H9 (cell line): ENCODE data around the gene CAVIN3. TPM values are rescaled to one million over a fixed set of nuclear protein-coding genes. Genes with fewer than 3 reads are reported as not detected.

Experiments
- DNase-seq: peaks from one replicate; pipeline ENCODE4 v3.0.0-alpha.2; 2017
- H2AFZ ChIP-seq: one replicate; pipeline ENCODE4 v1.6.1; 2013; ENCODE audit warnings: mild to moderate bottlenecking, low read length, control low read depth, moderate library complexity
- H2AK5ac ChIP-seq: 2 replicates; pipeline ENCODE4 v1.6.1; 2013; ENCODE audit warnings: low read length, control low read depth, mixed read lengths; ENCODE audit not compliant: insufficient read length
- H2BK120ac ChIP-seq: one replicate; pipeline ENCODE4 v1.6.1; 2013; ENCODE audit warnings: low read depth, mild to moderate bottlenecking, low read length, control low read depth, inconsistent platforms; ENCODE audit not compliant: poor library complexity, severe bottlenecking
- H2BK12ac ChIP-seq: 2 replicates; pipeline ENCODE4 v1.6.1; 2013; ENCODE audit warnings: low read length, control low read depth, mixed read lengths, low read depth; ENCODE audit not compliant: insufficient read length
- H2BK15ac ChIP-seq: 2 replicates; pipeline ENCODE4 v1.6.1; 2013; ENCODE audit warnings: low read depth, low read length, control low read depth
- H2BK20ac ChIP-seq: one replicate; pipeline ENCODE4 v1.6.1; 2013; ENCODE audit warnings: low read depth, mild to moderate bottlenecking, low read length, control low read depth, inconsistent platforms; ENCODE audit not compliant: poor library complexity, severe bottlenecking
- H2BK5ac ChIP-seq: 2 replicates; pipeline ENCODE4 v1.6.1; 2013; ENCODE audit warnings: low read length, control low read depth, mixed read lengths; ENCODE audit not compliant: insufficient read length
- H3K14ac ChIP-seq: 2 replicates; pipeline ENCODE4 v1.6.1; 2013; ENCODE audit warnings: low read length, control low read depth; ENCODE audit not compliant: insufficient read depth
- H3K18ac ChIP-seq: 2 replicates; pipeline ENCODE4 v1.6.1; 2013; ENCODE audit warnings: low read depth, mild to moderate bottlenecking, mixed read lengths, low read length, control low read depth; ENCODE audit not compliant: insufficient read length
- H3K23ac ChIP-seq: 2 replicates; pipeline ENCODE4 v1.6.1; 2013; ENCODE audit warnings: low read length, control low read depth, mixed read lengths, low read depth; ENCODE audit not compliant: insufficient read length
- H3K23me2 ChIP-seq: 2 replicates; pipeline ENCODE4 v1.6.1; 2013; ENCODE audit warnings: low read depth, mild to moderate bottlenecking, mixed read lengths, low read length, control low read depth; ENCODE audit not compliant: insufficient read length, poor library complexity, severe bottlenecking
- H3K27ac ChIP-seq: 2 replicates; pipeline ENCODE4 v1.5.1; 2013; ENCODE audit warnings: low read length, control low read depth, mixed read lengths, low read depth; ENCODE audit not compliant: insufficient read length
- H3K27me3 ChIP-seq: 2 replicates; pipeline ENCODE4 v1.6.1; 2013; ENCODE audit warnings: low read length, control low read depth, inconsistent platforms; ENCODE audit not compliant: insufficient read depth
- H3K4ac ChIP-seq: 2 replicates; pipeline ENCODE4 v1.6.1; 2013; ENCODE audit warnings: low read depth, mild to moderate bottlenecking, control low read depth, inconsistent platforms, low read length, moderate library complexity
- H3K4me1 ChIP-seq: 2 replicates; pipeline ENCODE4 v1.6.1; 2013; ENCODE audit warnings: low read length, control low read depth, inconsistent platforms; ENCODE audit not compliant: insufficient read depth
- H3K4me2 ChIP-seq: 2 replicates; pipeline ENCODE4 v1.6.1; 2013; ENCODE audit warnings: low read length, control low read depth, mixed read lengths; ENCODE audit not compliant: insufficient read length, insufficient read depth
- H3K56ac ChIP-seq: 2 replicates; pipeline ENCODE4 v1.6.1; 2013; ENCODE audit warnings: low read depth, mild to moderate bottlenecking, mixed read lengths, low read length, control low read depth; ENCODE audit not compliant: insufficient read length
- H3K79me1 ChIP-seq: 2 replicates; pipeline ENCODE4 v1.6.1; 2013; ENCODE audit warnings: low read depth, mild to moderate bottlenecking, moderate library complexity, low read length, control low read depth, inconsistent platforms; ENCODE audit not compliant: insufficient read depth, poor library complexity, severe bottlenecking
- H3K79me2 ChIP-seq: 2 replicates; pipeline ENCODE4 v1.6.1; 2013; ENCODE audit warnings: low read length, control low read depth, inconsistent platforms; ENCODE audit not compliant: insufficient read depth
- H3K9ac ChIP-seq: 2 replicates; pipeline ENCODE4 v1.6.1; 2013; ENCODE audit warnings: low read length, control low read depth, mixed read lengths; ENCODE audit not compliant: insufficient read length; ENCODE audit errors: extremely low read depth
- H3K9me3 ChIP-seq: one replicate; pipeline ENCODE4 v1.6.1; 2013; ENCODE audit warnings: low read depth, low read length, inconsistent platforms; ENCODE audit not compliant: control insufficient read depth
- H3T11ph ChIP-seq: one replicate; pipeline ENCODE4 v1.6.1; 2013; ENCODE audit warnings: mild to moderate bottlenecking, low read length, control low read depth, inconsistent platforms
- H4K20me1 ChIP-seq: one replicate; pipeline ENCODE4 v1.6.1; 2013; ENCODE audit not compliant: control insufficient read depth, insufficient read length, insufficient read depth
- H4K5ac ChIP-seq: 2 replicates; pipeline ENCODE4 v1.6.1; 2013; ENCODE audit warnings: low read depth, mild to moderate bottlenecking, mixed read lengths, low read length, control low read depth; ENCODE audit not compliant: insufficient read length
- H4K8ac ChIP-seq: replicated peaks from 2 replicates; pipeline ENCODE4 v1.6.1; 2013; ENCODE audit warnings: low read length, control low read depth, mixed read lengths, low read depth; ENCODE audit not compliant: insufficient read length
- H4K91ac ChIP-seq: 2 replicates; pipeline ENCODE4 v1.6.1; 2013; ENCODE audit warnings: low read depth, mild to moderate bottlenecking, moderate library complexity, mixed read lengths, low read length, control low read depth; ENCODE audit not compliant: insufficient read length
- H3K27ac Mint-ChIP-seq, 3 experiments: 2 replicates in 2 of 3; 3 replicates in 1 of 3; pipeline ENCODE4 v1.8.0; 2020 to 2021; ENCODE audit warnings: mixed read lengths in 3 of 3, mild to moderate bottlenecking in 1 of 3, moderate library complexity in 1 of 3
- H3K27me3 Mint-ChIP-seq: 2 replicates; pipeline ENCODE4 v1.8.0; 2021; ENCODE audit warnings: low read depth, mild to moderate bottlenecking, moderate library complexity, mixed read lengths
- H3K36me3 Mint-ChIP-seq, 3 experiments: 2 replicates in 2 of 3; 3 replicates in 1 of 3; pipeline ENCODE4 v1.8.0; 2020 to 2021; ENCODE audit warnings: low read depth in 3 of 3, mixed read lengths in 3 of 3; ENCODE audit not compliant: insufficient read depth in 1 of 3
- H3K4me1 Mint-ChIP-seq, 2 experiments: 2 replicates each; pipeline ENCODE4 v1.8.0; 2020; ENCODE audit warnings: mixed read lengths in 2 of 2
- H3K4me3 Mint-ChIP-seq, 2 experiments: 2 replicates in 1 of 2; 3 replicates in 1 of 2; pipeline ENCODE4 v1.8.0; 2020 to 2021; ENCODE audit warnings: mild to moderate bottlenecking in 2 of 2, mixed read lengths in 2 of 2, moderate library complexity in 1 of 2
- H3K9me3 Mint-ChIP-seq, 2 experiments: 2 replicates in 1 of 2; 3 replicates in 1 of 2; pipeline ENCODE4 v1.8.0; 2020; ENCODE audit warnings: mild to moderate bottlenecking in 2 of 2, mixed read lengths in 2 of 2, moderate library complexity in 1 of 2
- WGBS: extraction: QIAGEN DNeasy Blood & Tissue Kit; methylation state at CpG from one replicate; pipeline ENCODE4 v1.1.7; 2013; ENCODE audit warnings: missing lambda C conversion rate, low lambda C conversion rate, mixed read lengths; ENCODE audit not compliant: insufficient read length; ENCODE audit errors: extremely low coverage; 5-methylcytosine and 5-hydroxymethylcytosine counted together
- total RNA-seq: library from RNA; stranded (reverse); gene quantifications from 2 replicates; pipeline ENCODE4 v1.2.1, GENCODE V29; 2021
- TF ChIP-seq, protein P1 (sequence below): fragments of 200-600 bp; sonication (generic); conservative IDR thresholded peaks from 3 replicates; pipeline ENCODE4 v1.8.0; 2021; ENCODE audit warnings: antibody characterized with exemption, mild to moderate bottlenecking

CAVIN3 gene
- total RNA-seq, 1 experiment from 2014 or later: 60.0 TPM

DNA sequence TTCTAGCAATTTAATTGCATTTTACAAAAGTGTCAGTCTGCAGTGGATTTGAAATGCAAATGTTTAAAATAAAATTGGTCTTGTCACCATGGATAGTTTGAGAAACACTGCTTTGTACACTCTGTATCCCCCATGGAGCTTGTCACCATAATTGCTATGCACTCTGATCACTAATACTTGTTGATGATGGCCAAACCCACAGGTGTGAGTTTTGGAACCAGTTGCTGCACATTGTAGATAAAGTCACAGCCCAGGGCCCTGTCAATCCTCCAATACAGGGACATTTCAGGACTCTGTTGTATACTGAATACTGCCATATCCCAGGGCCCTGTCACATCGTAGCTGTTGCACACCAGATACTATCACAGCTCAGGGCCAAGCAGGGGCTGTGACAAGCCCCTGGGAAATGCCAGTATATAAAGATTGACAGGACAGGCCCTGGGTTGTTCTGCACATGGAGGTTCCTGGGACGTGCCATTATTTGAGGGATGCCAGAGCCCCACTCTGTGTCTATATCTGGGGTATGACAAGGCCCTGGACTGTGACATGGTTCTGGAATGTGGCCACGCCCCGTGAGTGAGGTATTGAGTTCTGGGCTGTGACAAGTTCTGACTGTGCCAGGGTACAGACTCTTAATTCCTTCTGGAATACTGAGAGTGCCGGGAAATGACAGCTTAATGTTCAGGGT, 42.0 kb upstream of the CAVIN3 start:
- H2AFZ ChIP-seq: no peak overlapping the region
- no peaks in the 10 kb centered on the region for H3K79me2 ChIP-seq
- no peaks in the 10 kb centered on the region for H3K79me1 ChIP-seq
- no peak overlapping the region for H3K9ac ChIP-seq
- no peaks in the 10 kb centered on the region for H3K9me3 ChIP-seq
- H4K20me1 ChIP-seq: no peaks in the 10 kb centered on the region
- no peak overlapping the region for H3K27ac ChIP-seq
- H3K23ac ChIP-seq: no peak overlapping the region
- no peak overlapping the region for H3K4me2 ChIP-seq
- no peak overlapping the region for H2BK15ac ChIP-seq
- no peak overlapping the region for H3K4ac ChIP-seq
- H2BK20ac ChIP-seq: no peak overlapping the region
- TF ChIP-seq, protein P1, sequence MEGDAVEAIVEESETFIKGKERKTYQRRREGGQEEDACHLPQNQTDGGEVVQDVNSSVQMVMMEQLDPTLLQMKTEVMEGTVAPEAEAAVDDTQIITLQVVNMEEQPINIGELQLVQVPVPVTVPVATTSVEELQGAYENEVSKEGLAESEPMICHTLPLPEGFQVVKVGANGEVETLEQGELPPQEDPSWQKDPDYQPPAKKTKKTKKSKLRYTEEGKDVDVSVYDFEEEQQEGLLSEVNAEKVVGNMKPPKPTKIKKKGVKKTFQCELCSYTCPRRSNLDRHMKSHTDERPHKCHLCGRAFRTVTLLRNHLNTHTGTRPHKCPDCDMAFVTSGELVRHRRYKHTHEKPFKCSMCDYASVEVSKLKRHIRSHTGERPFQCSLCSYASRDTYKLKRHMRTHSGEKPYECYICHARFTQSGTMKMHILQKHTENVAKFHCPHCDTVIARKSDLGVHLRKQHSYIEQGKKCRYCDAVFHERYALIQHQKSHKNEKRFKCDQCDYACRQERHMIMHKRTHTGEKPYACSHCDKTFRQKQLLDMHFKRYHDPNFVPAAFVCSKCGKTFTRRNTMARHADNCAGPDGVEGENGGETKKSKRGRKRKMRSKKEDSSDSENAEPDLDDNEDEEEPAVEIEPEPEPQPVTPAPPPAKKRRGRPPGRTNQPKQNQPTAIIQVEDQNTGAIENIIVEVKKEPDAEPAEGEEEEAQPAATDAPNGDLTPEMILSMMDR: no peak
- H3K9me3 Mint-ChIP-seq: no peaks in the 10 kb centered on the region
- H2AK5ac ChIP-seq: no peak overlapping the region
- no peak overlapping the region for H3K14ac ChIP-seq
- H2BK120ac ChIP-seq: no peak overlapping the region
- H3K23me2 ChIP-seq: no peaks in the 10 kb centered on the region
- H2BK12ac ChIP-seq: no peak overlapping the region
- no peaks in the 10 kb centered on the region for H3K36me3 Mint-ChIP-seq
- no peak overlapping the region for H3T11ph ChIP-seq
- H3K18ac ChIP-seq: no peak overlapping the region
- no peaks in the 10 kb centered on the region for H3K27me3 ChIP-seq
- peaks cover 4 to 5% of the 10 kb centered on the region in 2 experiments for H3K4me1 Mint-ChIP-seq
- no peak overlapping the region for H3K4me3 Mint-ChIP-seq
- no peak overlapping the region for H2BK5ac ChIP-seq
- WGBS: no CpG with 5 or more reads among the region's 5 CpGs
- H3K27me3 Mint-ChIP-seq: no peaks in the 10 kb centered on the region; the same call in 1 of the 2 replicates
- no peak overlapping the region for H3K56ac ChIP-seq
- no peak overlapping the region for H4K8ac ChIP-seq
- no peak for DNase-seq
- no peaks in the 10 kb centered on the region for H3K4me1 ChIP-seq
- no peak overlapping the region for H4K5ac ChIP-seq
- H3K27ac Mint-ChIP-seq: no peak overlapping the region
- no peak overlapping the region for H4K91ac ChIP-seq
